Aorta (tissue), 5 donors: ENCODE results near the gene MAGEF1. TPM values are rescaled to one million over a fixed set of nuclear protein-coding genes. Genes with fewer than 3 reads are reported as not detected.
"Not testable (repeated sequence)": the region's sequence is repeated elsewhere in the genome, so short reads cannot be mapped to it uniquely, and the experiment has no call there.

Experiments
- ATAC-seq: fragments of 200-7000 bp; cut with Tn5 transposase; one replicate; pipeline ENCODE4 v1.9.1; 2022; ENCODE audit warnings: moderate library complexity; ENCODE audit not compliant: low FRiP score
- DNase-seq, 2 donors: peaks; one replicate each; pipeline ENCODE4 v3.0.0-alpha.2; 2020
- H3K27ac ChIP-seq, 2 donors: one replicate each; pipeline ENCODE4 v1.5.1; 2013; ENCODE audit warnings: low read length in 2 of 2, mild to moderate bottlenecking in 2 of 2, moderate library complexity in 2 of 2, control low read depth in 1 of 2, inconsistent platforms in 1 of 2, low read depth in 1 of 2
- H3K27me3 ChIP-seq, 2 donors: one replicate each; pipeline ENCODE4 v1.6.1; 2013; ENCODE audit warnings: control low read depth in 1 of 2, low read length in 1 of 2, mild to moderate bottlenecking in 1 of 2, moderate library complexity in 1 of 2; ENCODE audit not compliant: insufficient read depth in 2 of 2, control insufficient read depth in 1 of 2
- H3K36me3 ChIP-seq, 2 donors: one replicate each; pipeline ENCODE4 v1.6.1; 2013; ENCODE audit warnings: control low read depth in 1 of 2, low read length in 1 of 2, mild to moderate bottlenecking in 1 of 2; ENCODE audit not compliant: insufficient read depth in 2 of 2, control insufficient read depth in 1 of 2
- H3K4me1 ChIP-seq, 2 donors: one replicate each; pipeline ENCODE4 v1.6.1; 2013; ENCODE audit warnings: low read length in 2 of 2, control low read depth in 1 of 2, mild to moderate bottlenecking in 1 of 2, moderate library complexity in 1 of 2; ENCODE audit not compliant: insufficient read depth in 2 of 2, control insufficient read depth in 1 of 2
- H3K4me3 ChIP-seq, 2 donors: one replicate each; pipeline ENCODE4 v1.5.1; 2013; ENCODE audit warnings: low read length in 2 of 2, control low read depth in 1 of 2, mild to moderate bottlenecking in 1 of 2
- H3K9me3 ChIP-seq: one replicate; pipeline ENCODE4 v1.6.1; 2013; ENCODE audit warnings: mild to moderate bottlenecking, low read length; ENCODE audit not compliant: control insufficient read depth
- WGBS, 2 donors: extraction: QIAGEN DNeasy Blood & Tissue Kit; methylation state at CpG; one replicate each; pipeline ENCODE4 v1.1.7; 2013; 5-methylcytosine and 5-hydroxymethylcytosine counted together
- intact Hi-C, 2 donors: fragments of 100-400 bp; cut with DNase I; formaldehyde crosslinking; loops; one replicate each; pipeline versions ENCODE4 v1.14.2 to v1.15.0; 2022
- polyA plus RNA-seq, 2 donors: library from polyadenylated mRNA; stranded (reverse); fragments of 200-250 nt; gene quantifications; one replicate each; pipeline ENCODE4 v1.2.3, GENCODE V29; 2013
- total RNA-seq, 2 donors: library from RNA; stranded (reverse); fragmentation: NEBNext Ultra II Directional; extraction: Animal tissue kit (Norgen Biotek cat#: 25700); gene quantifications; one replicate each; pipeline ENCODE4 v1.2.1, GENCODE V29; 2021
- donor health status: healthy with polysubstance abuse.
- donor health status: Bipolar disorder and iron deficiency.
- donor health status: DM: no; HTN: no; CAD: no.
- donor health status: DM: no; HTN: no; CAD: no.
- donor health status: DM: yes; HTN: yes; CAD: no.

Gene MAGEF1
- total and polyA plus RNA-seq, 4 donors = 17.9 to 34.2 (median 23.2) TPM

DNA sequence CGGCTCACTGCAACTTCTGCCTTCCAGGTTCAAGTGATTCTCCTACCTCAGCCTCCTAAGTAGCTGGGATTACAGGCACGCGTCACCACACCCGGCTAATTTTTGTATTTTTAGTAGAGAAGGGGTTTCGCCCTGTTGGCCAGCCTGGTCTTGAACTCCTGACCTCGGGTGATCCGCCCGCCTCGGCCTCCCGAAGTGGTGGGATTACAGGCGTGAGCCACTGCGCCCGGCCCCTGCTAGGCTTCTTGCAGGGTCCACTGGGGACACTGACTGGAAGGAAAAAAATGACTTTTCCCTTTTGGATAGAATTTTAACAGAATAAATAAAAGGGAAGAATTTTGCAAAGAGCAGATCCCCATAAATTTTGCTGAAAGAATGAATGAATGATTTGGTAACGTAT is 17.3 kb upstream of the MAGEF1 start:
- not testable (repeated sequence) for DNase-seq, H3K4me1 ChIP-seq, ATAC-seq, H3K36me3 ChIP-seq, H3K27ac ChIP-seq, H3K27me3 ChIP-seq, H3K9me3 ChIP-seq, H3K4me3 ChIP-seq
- intact Hi-C loops = loop anchor here in 1 of 2 donors (5.0 kb wide), 1 partner anchor 48 kb away; no protein-coding TSS in a partner anchor
- 93 to 95% methylated on average over 14 of the region's 14 CpGs for WGBS, 2 donors

- no peaks in the 10 kb centered on the region for H3K36me3 ChIP-seq
- H3K9me3 ChIP-seq = no peaks in the 10 kb centered on the region
- H3K4me1 ChIP-seq = no peaks in the 10 kb centered on the region
- H3K4me3 ChIP-seq = no peak overlapping the region
- 91% methylated on average over 6 of the region's 6 CpGs for WGBS, 2 donors
- ATAC-seq (no peak), DNase-seq (no peak)
- H3K27me3 ChIP-seq = no peaks in the 10 kb centered on the region
- intact Hi-C loops = loop anchor here in 1 of 2 donors (5.0 kb wide), 1 partner anchor 49 kb away; no protein-coding TSS in a partner anchor
- H3K27ac ChIP-seq = no peak overlapping the region
These were observed 16.2 kb upstream of the MAGEF1 start for GRCh38 chr3:184728010-184728527.

DNA sequence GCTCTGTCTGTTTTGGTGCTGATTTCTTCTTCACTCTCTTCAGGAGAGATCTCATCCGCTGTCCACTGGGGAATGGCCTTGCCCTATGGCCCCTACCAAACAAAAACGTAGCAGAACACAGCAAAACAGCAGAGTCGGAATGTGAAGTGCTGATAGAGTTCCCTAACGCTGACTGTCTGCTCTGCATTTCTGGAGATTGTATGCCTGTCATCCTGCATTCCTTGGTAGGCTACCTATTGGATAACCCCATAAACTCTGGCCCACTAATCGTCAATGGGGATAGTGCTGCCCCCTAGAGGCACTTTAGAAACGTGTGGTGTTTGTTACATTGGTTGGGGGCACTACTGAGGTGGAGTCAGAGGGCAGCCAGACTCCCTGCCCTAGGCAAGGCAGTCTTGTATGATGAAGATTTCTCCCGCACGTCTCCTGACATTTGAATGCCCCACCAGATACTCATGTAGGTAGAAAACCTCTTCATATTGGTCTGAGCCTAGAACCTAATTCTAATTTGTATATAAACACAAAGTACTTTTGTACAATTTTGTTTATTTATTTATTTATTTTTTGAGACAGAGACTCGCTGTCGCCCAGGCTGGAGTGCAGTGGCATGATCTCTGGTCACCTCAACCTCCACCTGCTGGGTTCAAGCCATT is 15.6 kb upstream of the MAGEF1 start:
- H3K27ac ChIP-seq = no peak overlapping the region
- intact Hi-C loops = loop anchor here in 1 of 2 donors (1.0 to 5.0 kb wide), 2 partner anchors 50 to 166 kb away; partner anchors contain the start of gene EPHB3

GRCh38 chr3:184726497-184726896 is 14.6 kb upstream of the MAGEF1 start:
- Histone ChIP-seq H3K9me3 (no peaks in the 10 kb centered on the region), H3K27me3 (no peaks in the 10 kb centered on the region), H3K36me3 (no peaks in the 10 kb centered on the region), H3K4me3 (no peak overlapping the region), H3K27ac (no peak overlapping the region), H3K4me1 (no peaks in the 10 kb centered on the region)
- DNase-seq (no peak), ATAC-seq (no peak)
- intact Hi-C loops = loop anchor here in 1 of 2 donors (5.0 kb wide), 1 partner anchor 51 kb away; no protein-coding TSS in a partner anchor
- 82 to 86% methylated on average over 4 of the region's 4 CpGs for WGBS, 2 donors

More for the DNA sequence above, 15.6 kb upstream of the MAGEF1 start:
- ATAC-seq (peak; percentile 87), DNase-seq (peak in 1 of 2 donors; percentile 60)
- Histone ChIP-seq H3K36me3 (no peaks in the 10 kb centered on the region), H3K9me3 (no peaks in the 10 kb centered on the region), H3K4me3 (no peak overlapping the region), H3K4me1 (no peaks in the 10 kb centered on the region), H3K27me3 (no peaks in the 10 kb centered on the region)
- 53 to 57% methylated on average over 10 of the region's 10 CpGs for WGBS, 2 donors

GRCh38 chr3:184725176-184725719 is 13.4 kb upstream of the MAGEF1 start:
- Histone ChIP-seq H3K4me1 (no peaks in the 10 kb centered on the region), H3K9me3 (no peaks in the 10 kb centered on the region), H3K27me3 (no peaks in the 10 kb centered on the region), H3K4me3 (no peak overlapping the region), H3K27ac (no peak overlapping the region), H3K36me3 (no peaks in the 10 kb centered on the region)
- DNase-seq (no peak), ATAC-seq (no peak)
- intact Hi-C loops = loop anchor here in 1 of 2 donors (5.0 kb wide), 1 partner anchor 52 kb away; no protein-coding TSS in a partner anchor
- 93% methylated on average over 12 of the region's 12 CpGs for WGBS, 2 donors

GRCh38 chr3:184724699-184725098 is 12.8 kb upstream of the MAGEF1 start:
- ATAC-seq = no peak
- intact Hi-C loops = loop anchor here in 1 of 2 donors (5.0 kb wide), 1 partner anchor 53 kb away; no protein-coding TSS in a partner anchor
- Histone ChIP-seq H3K9me3 (no peaks in the 10 kb centered on the region), H3K27ac (no peak overlapping the region), H3K4me3 (no peak overlapping the region), H3K36me3 (no peaks in the 10 kb centered on the region), H3K27me3 (no peaks in the 10 kb centered on the region), H3K4me1 (no peaks in the 10 kb centered on the region)
- 91 to 98% methylated on average over 4 of the region's 4 CpGs for WGBS, 2 donors
- no peak for DNase-seq

DNA sequence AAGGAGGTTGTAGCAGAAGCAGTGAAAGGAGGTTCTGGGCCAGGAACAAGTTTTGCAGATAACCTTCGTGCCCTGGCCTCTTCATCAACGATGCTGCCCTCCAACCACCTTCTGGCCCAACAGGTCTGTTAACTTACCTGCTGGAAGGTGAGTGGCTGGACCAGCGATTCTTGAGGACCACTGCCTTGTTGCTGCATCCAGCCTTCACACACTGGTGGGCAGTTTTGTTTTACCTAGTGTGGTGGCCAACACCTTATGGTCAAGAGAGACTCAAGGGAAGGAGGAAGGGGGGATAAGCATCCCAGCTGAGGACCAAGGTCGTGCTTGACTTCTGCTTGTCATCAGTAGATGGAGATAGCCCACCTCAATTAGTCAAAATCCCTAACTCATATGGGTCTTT is 7.8 kb upstream of the MAGEF1 start:
- H3K9me3 ChIP-seq = no peaks in the 10 kb centered on the region
- H3K27ac ChIP-seq = no peak overlapping the region
- H3K4me1 ChIP-seq = no peaks in the 10 kb centered on the region
- no peaks in the 10 kb centered on the region for H3K36me3 ChIP-seq
- H3K4me3 ChIP-seq = no peak overlapping the region
- no peaks in the 10 kb centered on the region for H3K27me3 ChIP-seq
- intact Hi-C loops = no loop called here
- 95 to 98% methylated on average over 4 of the region's 4 CpGs for WGBS, 2 donors
- no peak for DNase-seq
- no peak for ATAC-seq

- Histone ChIP-seq H3K27me3 (no peaks in the 10 kb centered on the region), H3K9me3 (no peaks in the 10 kb centered on the region), H3K4me1 (no peaks in the 10 kb centered on the region), H3K4me3 (no peak overlapping the region), H3K27ac (no peak overlapping the region), H3K36me3 (no peaks in the 10 kb centered on the region)
- intact Hi-C loops = no loop called here
- WGBS, 2 donors = 90 to 94% methylated on average over 3 of the region's 3 CpGs
- DNase-seq (no peak), ATAC-seq (no peak)
These were observed 6.6 kb upstream of the MAGEF1 start for GRCh38 chr3:184718431-184718830.
